Activated naive CD4-positive, alpha-beta T cell treated with anti-CD3 and anti-CD28 coated beads, Interleukin-2, amount 50 U/mL, for 16 hours (primary cell): Measurements from ENCODE around the gene TLCD1.

Experiments
- DNase-seq: peaks from one replicate; pipeline ENCODE4 v3.0.0-alpha.2; 2020

Gene TLCD1

DNA sequence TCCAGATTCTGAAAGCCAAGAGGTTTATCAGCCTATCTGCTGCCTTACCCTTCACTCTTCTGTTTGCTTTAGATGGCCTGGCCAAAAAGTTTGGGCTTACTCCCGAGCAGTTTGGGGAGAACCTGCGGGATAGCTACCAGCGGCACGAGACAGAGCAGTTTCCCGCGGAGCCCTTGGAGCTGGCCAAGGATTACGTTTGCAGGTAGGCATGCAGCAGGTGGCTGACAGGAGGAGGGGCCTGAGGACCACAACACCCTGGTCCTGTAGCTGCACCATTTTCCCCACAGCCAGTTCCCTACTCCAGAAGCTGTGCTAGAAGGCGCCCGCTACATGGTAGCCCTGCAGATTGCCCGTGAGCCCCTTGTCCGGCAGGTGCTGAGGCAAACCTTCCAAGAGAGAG is 43.4 kb downstream of the TLCD1 start:
- DNase-seq: no peak

DNA sequence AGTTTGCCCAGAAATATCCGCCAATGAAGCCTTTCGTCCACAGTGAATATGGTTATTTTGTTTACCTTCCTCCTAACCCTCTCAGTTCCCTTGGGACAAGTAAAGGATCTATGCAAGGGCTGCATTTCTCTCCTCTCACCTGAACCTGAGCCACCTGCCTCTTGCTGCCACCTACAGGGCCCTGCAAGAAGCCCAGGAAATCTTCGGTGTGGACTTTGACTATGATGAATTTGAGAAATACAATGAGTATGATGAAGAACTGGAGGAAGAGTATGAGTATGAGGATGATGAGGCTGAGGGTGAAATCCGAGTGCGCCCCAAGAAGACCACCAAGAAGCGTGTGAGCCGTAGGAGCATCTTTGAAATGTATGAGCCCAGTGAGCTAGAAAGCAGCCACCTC is 50.1 kb downstream of the TLCD1 start:
- no peak for DNase-seq

DNA sequence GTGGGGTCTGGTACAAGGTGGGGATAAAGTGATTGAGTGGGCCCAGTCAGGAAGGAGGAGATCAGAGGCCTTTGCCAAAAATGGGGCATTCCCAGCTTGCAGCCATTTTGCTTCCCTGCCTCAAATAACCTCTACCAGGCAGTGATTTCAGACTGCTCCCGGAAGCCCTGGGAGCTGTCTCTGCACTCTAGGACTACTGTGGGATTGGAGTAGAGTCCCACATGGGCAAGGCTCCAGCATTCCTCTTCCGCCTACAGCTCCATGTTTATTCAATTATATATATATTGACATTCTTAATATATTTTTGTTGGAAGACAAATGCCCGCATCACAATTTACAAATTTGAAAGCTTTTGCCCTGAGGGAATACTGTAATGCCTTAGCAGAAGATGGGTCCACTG is 50.5 kb downstream of the TLCD1 start:
- DNase-seq: no peak
